Ovary (tissue), 3 donors: ENCODE data around the gene C1QTNF6.

Source experiments
- EP300 ChIP-seq: sonication (generic); formaldehyde crosslinking; IDR thresholded peaks from one replicate; pipeline ENCODE4 v1.6.1; 2017; ENCODE audit warnings: antibody characterized with exemption
- POLR2A ChIP-seq: fragments of 450-650 bp; IDR thresholded peaks from one replicate; pipeline ENCODE4 v1.6.1; 2017; ENCODE audit warnings: antibody characterized with exemption, mild to moderate bottlenecking, moderate library complexity
- TF ChIP-seq, protein P1 (sequence below), 3 donors: fragments of 450-650 bp in 2 of 3; fragments of 200-600 bp in 1 of 3; IDR thresholded peaks; one replicate each; pipeline versions ENCODE4 v1.5.1 to v1.8.0; 2016 to 2022; ENCODE audit warnings: antibody characterized with exemption in 3 of 3, mild to moderate bottlenecking in 1 of 3
- donor health status: DM: no; HTN: no; CAD: no.

DNA sequence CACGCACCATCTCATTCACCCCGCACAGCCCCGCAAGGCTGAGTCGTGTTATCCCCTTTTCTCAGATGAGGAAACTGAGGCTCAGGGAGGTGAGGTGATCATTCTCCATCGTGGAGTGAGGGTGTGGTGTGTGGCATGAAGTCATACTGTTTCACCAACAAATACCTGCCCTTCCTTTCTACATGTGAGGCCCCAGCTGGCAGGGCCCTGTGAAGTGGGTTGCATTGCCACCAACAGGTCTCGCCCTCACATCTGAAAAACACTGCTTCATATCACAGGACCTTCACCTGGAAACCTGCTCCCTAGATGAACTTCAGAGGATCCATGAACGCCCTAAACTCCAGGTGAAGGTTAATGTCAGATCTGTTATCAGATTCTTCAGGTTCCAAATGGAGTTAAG is 19.9 kb upstream of the C1QTNF6 start:
- TF ChIP-seq, protein P1, sequence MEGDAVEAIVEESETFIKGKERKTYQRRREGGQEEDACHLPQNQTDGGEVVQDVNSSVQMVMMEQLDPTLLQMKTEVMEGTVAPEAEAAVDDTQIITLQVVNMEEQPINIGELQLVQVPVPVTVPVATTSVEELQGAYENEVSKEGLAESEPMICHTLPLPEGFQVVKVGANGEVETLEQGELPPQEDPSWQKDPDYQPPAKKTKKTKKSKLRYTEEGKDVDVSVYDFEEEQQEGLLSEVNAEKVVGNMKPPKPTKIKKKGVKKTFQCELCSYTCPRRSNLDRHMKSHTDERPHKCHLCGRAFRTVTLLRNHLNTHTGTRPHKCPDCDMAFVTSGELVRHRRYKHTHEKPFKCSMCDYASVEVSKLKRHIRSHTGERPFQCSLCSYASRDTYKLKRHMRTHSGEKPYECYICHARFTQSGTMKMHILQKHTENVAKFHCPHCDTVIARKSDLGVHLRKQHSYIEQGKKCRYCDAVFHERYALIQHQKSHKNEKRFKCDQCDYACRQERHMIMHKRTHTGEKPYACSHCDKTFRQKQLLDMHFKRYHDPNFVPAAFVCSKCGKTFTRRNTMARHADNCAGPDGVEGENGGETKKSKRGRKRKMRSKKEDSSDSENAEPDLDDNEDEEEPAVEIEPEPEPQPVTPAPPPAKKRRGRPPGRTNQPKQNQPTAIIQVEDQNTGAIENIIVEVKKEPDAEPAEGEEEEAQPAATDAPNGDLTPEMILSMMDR (IDR thresholded peaks at IDR 0.05): no peak
- TF ChIP-seq POLR2A (no peak), EP300 (no peak)
